ENCODE data around the gene POTEE.
"Not testable (repeated sequence)": the region's sequence is repeated elsewhere in the genome, so short reads cannot be mapped to it uniquely, and the experiment has no call there.

DNA sequence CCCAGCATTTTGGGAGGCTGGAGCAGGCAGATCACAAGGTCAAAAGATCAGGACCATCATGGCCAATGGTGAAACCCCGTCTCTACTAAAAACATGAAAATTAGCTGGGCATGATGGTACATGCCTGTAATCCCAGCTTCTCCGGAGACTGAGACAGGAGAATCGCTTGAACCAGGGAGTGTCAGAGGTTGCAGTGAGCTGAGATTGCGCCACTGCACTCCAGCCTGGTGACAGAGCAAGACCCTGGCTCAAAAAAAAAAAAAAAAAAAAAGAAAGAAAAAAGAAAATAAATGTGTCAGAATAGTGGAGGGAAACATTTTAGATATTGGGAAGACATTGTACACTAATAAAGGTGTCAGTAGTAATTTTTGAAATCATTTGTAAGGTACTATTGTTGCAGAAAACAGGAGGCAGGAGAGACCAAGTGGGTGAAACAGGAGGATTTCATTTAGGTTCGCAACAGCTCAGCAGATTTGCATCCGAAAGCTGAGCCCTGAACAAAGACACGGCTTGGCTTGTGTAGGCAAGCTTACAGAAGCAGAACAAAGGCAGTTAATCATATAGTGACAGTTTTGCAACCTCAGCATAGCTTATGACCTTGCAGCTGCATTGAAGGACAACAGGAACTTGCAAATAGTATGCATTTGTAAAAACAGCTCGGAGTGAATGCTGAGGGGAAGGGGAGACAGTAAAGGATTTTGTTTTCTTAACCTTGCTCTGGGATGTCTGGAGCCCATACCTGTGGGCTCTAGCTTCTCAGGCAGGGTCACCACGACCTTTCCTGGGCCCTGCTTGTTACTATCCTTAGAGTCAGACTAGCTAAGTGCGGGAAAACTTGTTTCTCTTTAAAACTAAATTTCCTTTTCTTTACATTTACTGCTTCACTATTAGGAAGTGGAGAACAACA is 26.5 kb downstream of the POTEE start:
- TF ChIP-seq, protein P1, sequence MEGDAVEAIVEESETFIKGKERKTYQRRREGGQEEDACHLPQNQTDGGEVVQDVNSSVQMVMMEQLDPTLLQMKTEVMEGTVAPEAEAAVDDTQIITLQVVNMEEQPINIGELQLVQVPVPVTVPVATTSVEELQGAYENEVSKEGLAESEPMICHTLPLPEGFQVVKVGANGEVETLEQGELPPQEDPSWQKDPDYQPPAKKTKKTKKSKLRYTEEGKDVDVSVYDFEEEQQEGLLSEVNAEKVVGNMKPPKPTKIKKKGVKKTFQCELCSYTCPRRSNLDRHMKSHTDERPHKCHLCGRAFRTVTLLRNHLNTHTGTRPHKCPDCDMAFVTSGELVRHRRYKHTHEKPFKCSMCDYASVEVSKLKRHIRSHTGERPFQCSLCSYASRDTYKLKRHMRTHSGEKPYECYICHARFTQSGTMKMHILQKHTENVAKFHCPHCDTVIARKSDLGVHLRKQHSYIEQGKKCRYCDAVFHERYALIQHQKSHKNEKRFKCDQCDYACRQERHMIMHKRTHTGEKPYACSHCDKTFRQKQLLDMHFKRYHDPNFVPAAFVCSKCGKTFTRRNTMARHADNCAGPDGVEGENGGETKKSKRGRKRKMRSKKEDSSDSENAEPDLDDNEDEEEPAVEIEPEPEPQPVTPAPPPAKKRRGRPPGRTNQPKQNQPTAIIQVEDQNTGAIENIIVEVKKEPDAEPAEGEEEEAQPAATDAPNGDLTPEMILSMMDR (conservative IDR thresholded peaks at IDR 0.05; ENCODE audit: low read depth, low read length) = not testable (repeated sequence)
- not testable (repeated sequence) for TF ChIP-seq EZH2phosphoT487 (IDR thresholded peaks at IDR 0.05; ENCODE audit: borderline replicate concordance, low read length)
